GM18502 (cell line): ENCODE results near the gene TMEM14B.
A peak's percentile ranks its signal among the peaks of the same experiment; 100 is the strongest.
"Not testable (repeated sequence)": the region's sequence is repeated elsewhere in the genome, so short reads cannot be mapped to it uniquely, and the experiment has no call there.

Source experiments
- ATAC-seq: cut with Tn5 transposase; IDR thresholded peaks from one replicate; pipeline ENCODE4 v1.9.1; 2021; ENCODE audit warnings: mild to moderate bottlenecking; ENCODE audit not compliant: unreplicated experiment, poor library complexity

TMEM14B gene

GRCh38 chr6:10747251-10747972, at the start of gene TMEM14B:
TSS of gene TMEM14B (plus strand) at chr6:10747805. CDS start at chr6:10749246, 1,441 bp downstream.
- peak; percentile 97 for ATAC-seq

DNA sequence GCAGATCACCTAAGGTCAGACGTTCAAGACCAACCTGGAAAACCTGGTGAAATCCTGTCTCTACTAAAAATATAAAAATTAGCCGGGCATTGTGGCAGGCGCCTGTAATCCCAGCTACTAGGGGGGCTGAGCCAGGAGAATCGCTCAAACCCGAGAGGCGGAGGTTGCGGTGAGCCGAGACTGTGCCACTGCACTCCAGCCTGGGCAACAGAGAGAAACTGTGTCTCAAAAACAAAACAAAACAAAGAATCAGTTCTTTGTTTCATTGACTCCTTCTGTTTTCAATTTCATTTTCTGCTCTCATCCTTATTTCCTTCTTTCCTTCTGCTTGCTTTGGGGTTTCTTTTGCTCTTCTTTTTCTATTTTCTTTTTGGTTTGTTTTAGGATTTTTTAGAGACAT, 33.6 kb upstream of the TMEM14B start:
- no peak for ATAC-seq

DNA sequence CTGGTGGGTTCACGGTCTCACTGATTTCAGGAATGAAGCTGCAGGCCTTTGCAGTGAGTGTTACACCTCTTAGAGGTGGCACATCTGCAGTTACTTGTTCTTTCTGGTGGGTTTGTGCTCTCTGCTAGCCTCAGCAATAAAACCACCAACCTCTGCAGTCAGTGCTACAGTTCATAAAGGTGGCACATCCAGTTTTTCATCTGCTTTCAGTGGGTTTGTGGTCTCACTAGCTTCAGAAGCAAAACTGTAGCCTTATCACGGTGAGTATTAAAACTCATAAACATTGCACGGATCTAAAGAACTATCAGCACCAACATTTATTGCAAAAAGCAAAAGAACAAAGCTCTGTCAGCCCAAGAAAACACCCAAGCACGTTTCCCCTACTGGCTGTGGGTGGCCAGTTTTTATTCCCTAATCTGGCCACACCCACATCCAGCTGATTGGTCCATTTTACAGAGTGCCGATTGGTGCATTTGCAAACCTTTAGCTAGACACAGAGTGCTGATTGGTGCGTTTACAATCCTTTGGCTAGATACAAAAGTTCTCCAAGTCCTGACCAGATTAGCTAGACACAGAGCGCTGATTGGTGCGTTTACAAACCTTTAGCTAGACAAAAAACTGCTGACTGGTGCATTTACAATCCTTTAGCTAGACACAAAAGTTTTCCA, 28.2 kb upstream of the TMEM14B start:
- ATAC-seq = no peak

DNA sequence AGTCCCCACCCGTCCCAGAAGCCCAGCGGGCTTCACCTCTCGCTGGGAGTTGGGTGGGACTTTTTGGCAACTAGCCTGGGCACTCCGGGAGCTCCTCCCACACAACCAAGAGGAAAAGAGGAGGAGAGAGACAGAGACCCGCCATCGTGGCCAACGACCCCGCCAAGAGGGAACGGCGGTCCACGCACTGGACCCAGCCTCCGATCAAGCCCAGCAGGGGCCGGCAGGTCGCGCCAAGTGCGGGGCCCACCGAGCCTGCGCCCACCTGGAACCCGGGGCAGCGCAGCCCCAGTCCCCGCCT, 27.7 kb upstream of the TMEM14B start:
- no peak for ATAC-seq

GRCh38 chr6:10720265-10720959, 27.2 kb upstream of the TMEM14B start:
- ATAC-seq = peak; percentile 45

DNA sequence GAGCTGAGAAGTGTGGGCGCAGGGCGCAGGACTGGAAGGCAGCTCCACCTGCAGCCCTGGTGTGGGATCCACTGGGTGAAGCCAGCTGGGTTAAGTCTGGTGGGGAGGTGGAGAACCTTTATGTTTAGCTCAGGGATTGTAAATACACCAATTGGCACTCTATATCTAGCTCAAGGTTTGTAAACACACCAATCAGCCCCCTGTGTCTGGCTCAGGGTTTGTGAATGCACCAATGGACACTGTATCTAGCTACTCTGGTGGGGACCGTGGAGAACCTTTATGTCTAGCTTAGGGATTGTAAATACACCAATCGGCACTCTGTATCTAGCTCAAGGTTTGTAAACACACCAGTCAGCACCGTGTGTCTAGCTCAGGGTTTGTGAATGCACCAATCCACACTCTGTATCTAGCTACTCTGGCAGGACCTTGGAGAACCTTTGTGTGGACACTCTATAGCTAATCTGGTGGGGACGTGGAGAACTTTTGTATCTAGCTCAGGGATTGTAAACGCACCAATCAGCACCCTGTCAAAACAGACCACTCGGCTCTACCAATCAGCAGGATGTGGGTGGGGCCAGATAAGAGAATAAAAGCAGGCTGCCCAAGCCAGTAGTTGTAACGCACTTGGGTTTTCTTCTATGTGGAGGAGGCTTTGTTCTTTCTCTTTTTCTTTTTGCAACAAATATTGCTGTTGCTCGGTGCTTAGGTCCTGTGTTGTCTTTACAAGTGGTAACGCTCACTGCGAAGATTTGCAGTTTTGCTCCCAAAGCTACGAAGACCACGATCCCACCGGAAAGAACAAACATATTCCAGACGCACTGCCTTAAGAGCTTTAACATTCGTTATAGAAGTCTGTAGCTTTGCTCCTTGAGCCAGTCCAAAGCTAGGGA, 26.4 kb upstream of the TMEM14B start:
- ATAC-seq = not testable (repeated sequence)

DNA sequence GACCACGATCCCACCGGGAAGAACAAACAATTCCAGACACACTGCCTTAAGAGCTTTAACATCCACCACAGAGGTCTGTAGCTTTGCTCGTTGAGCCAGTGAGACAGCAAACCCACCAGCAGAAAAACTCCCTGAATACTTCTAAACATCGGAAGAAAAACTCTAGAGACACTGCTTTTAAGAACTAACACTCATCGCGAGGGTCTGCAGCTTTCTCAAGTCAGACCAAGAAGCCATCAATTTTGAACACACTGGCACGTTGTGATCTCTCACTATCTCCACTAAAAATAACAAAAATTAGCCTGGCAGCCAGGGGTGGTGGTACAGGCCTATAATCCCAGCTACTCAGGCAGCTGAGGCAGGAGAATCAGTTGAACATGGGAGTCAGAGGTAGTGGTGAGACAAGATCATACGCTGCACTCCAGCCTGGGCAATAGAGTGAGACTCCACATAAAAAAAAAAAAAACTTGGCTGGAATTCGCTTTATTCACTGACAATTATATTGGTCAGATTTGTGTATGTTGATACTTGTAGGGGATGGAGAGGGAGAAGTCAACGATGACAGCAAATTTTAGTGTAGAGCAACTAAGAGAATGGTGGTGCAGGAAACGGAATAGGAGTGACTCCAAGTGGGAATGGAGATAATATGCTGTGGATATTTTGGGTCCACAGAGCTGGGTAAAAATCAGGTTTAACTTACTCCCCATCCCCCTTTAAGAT, 25.6 kb upstream of the TMEM14B start:
- ATAC-seq = no peak

DNA sequence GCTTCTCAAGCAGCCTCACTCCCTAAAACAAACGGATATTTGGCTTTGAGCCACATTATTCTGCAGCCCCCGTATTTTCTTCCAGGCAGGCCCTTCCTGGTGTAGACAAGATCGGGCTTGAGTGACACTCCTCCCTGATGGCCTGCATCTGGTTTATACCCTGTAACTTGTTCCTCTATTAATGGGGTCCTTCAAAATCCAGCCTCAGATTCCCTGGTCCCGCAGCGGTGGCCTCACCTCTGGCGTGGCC, 25.1 kb upstream of the TMEM14B start:
- ATAC-seq = no peak

- ATAC-seq = peak; percentile 95
These were observed 24.6 kb upstream of the TMEM14B start, which contains the start of gene TMEM14C for GRCh38 chr6:10722820-10723566. TSS of gene TMEM14C (plus strand) at chr6:10723070. CDS start at chr6:10724614, 1,544 bp downstream.

- no peak for ATAC-seq
These were observed 24.1 kb upstream of the TMEM14B start for GRCh38 chr6:10723567-10723881.

GRCh38 chr6:10725044-10725443, 22.6 kb upstream of the TMEM14B start:
- no peak for ATAC-seq

- ATAC-seq = no peak
These were observed 21.9 kb upstream of the TMEM14B start for GRCh38 chr6:10725716-10726115.

GRCh38 chr6:10730254-10730653, 17.4 kb upstream of the TMEM14B start:
- no peak for ATAC-seq

GRCh38 chr6:10733151-10733715, 14.4 kb upstream of the TMEM14B start:
- ATAC-seq = no peak

GRCh38 chr6:10733863-10734262, 13.7 kb upstream of the TMEM14B start:
- ATAC-seq = no peak

DNA sequence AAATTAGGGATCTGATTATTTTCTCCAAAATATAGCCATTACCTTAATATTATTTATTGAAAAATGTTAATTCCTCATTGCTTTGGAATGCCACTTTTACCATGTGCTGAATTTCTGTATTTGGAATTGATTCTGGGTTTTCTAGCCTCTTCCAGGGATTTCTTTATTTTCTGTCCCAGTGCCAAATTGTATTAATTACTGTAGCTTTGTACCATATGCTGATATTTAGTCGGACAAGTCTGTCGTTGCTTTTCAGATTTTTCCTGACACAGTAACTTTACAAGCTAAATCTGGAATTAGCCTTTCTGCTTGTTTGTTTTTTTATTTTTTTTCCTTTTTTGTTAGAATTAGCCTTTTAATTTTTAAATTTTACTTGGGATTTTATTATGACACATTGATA, 10.9 kb upstream of the TMEM14B start:
- no peak for ATAC-seq

DNA sequence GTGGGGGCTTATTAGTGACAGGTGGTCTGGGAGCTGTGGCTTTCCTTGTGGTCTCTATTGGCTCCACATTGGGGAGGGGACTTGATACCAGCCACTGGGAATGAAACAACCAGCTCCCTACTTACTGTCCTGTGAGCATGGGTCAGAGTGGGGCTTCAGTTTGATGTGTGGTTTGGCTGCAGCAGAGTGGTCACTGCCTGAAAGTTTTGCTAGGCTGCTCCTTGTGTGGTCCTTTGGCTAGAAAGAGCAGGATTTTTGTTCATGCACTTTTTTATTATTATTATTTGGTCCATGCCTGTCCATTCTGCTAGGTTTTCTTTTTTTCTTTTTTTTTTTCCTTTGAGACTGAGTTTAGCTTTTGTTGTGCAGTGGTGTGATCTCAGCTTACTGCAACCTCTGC, 7.5 kb upstream of the TMEM14B start:
- no peak for ATAC-seq

GRCh38 chr6:10741643-10742042, 6.0 kb upstream of the TMEM14B start:
- not testable (repeated sequence) for ATAC-seq

DNA sequence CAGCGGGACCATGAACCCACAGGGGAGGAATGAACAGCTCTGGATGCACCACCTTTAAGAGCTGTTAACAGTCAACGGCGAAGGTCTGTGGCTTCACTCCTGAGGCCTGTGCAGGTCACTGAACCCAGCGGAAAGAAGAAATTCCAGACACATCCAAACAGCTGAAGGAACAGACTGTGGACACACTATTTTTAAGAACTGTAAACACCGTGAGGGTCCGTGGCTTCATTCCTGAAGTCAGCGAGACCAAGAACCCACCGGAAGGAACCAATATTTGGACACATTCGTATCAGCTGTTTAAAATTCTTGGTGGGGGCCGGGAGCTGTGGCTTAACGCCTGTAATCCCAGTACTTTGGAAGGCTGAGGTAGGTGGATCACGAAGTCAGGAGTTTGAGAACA, 5.4 kb upstream of the TMEM14B start:
- no peak for ATAC-seq
